Cardiac atrium fibroblast (primary cell): ENCODE results near the gene TM9SF3. TPM values are rescaled to one million over a fixed set of nuclear protein-coding genes. Genes with fewer than 3 reads are reported as not detected.

Experiments used
- total RNA-seq: library from RNA; depleted of rRNA; stranded (reverse); fragments of >200 nt; gene quantifications from 2 replicates; pipeline ENCODE4 v1.2.3, GENCODE V29; 2015

TM9SF3 gene
- 82.9 and 99.3 TPM in 2 replicates for total RNA-seq

GRCh38 chr10:96586419-96587263 lies at the start of gene TM9SF3:
TSS of gene TM9SF3 (minus strand) at chr10:96587012. CDS start at chr10:96586835, 177 bp downstream.

GRCh38 chr10:96513698-96514561 lies 72.9 kb downstream of the TM9SF3 start, which contains the start of gene TLL2:
TSS of gene TLL2 (minus strand) at chr10:96513926. CDS start at chr10:96513685, 241 bp downstream.

Other genes with a start within 250 kb of the TM9SF3 start
- not detected in 2 replicates for gene OPALIN, start 228.0 kb downstream of the TM9SF3 start, total RNA-seq
- under 0.01 TPM in 1 of 2 replicates, not detected in the other for gene TLL2, start 73.1 kb downstream of the TM9SF3 start, total RNA-seq
- not detected in 2 replicates for gene PIK3AP1, start 133.5 kb upstream of the TM9SF3 start, total RNA-seq
- gene LCOR, start 245.3 kb upstream of the TM9SF3 start, total RNA-seq = 6.9 and 8.6 TPM in 2 replicates